HG03280 (cell line): Measurements from ENCODE around the gene ARHGEF19.
"Not testable (repeated sequence)": the region's sequence is repeated elsewhere in the genome, so short reads cannot be mapped to it uniquely, and the experiment has no call there.

Experiments
- ATAC-seq: cut with Tn5 transposase; IDR thresholded peaks from one replicate; pipeline ENCODE4 v1.9.1; 2021; ENCODE audit warnings: mild to moderate bottlenecking, moderate library complexity; ENCODE audit not compliant: unreplicated experiment

The ARHGEF19 gene

GRCh38 chr1:16212251-16212961 is at the start of gene ARHGEF19:
Gene ARHGEF19, minus strand, starts transcription at chr1:16212652. Its CDS starts 3,598 bp downstream, at chr1:16209054.
- no peak for ATAC-seq

- ATAC-seq = no peak
Observed at GRCh38 chr1:16262067-16262466, 49.6 kb upstream of the ARHGEF19 start.

- no peak for ATAC-seq
Observed at GRCh38 chr1:16260814-16261213, 48.4 kb upstream of the ARHGEF19 start.

- ATAC-seq = no peak
Observed at GRCh38 chr1:16258591-16259135, 46.2 kb upstream of the ARHGEF19 start.

- ATAC-seq = no peak
Observed at GRCh38 chr1:16257968-16258367, 45.5 kb upstream of the ARHGEF19 start.

- ATAC-seq = not testable (repeated sequence)
Observed at GRCh38 chr1:16257556-16257955, 45.1 kb upstream of the ARHGEF19 start.

GRCh38 chr1:16256478-16256877 is 44.0 kb upstream of the ARHGEF19 start:
- ATAC-seq = no peak

GRCh38 chr1:16254263-16254928 is 41.9 kb upstream of the ARHGEF19 start:
- no peak for ATAC-seq

- no peak for ATAC-seq
Observed at GRCh38 chr1:16253332-16253922, 41.0 kb upstream of the ARHGEF19 start.

GRCh38 chr1:16252912-16253311 is 40.5 kb upstream of the ARHGEF19 start:
- no peak for ATAC-seq

GRCh38 chr1:16251381-16251780 is 38.9 kb upstream of the ARHGEF19 start:
- ATAC-seq = no peak

- ATAC-seq = no peak
Observed at GRCh38 chr1:16250524-16251251, 38.2 kb upstream of the ARHGEF19 start.

- no peak for ATAC-seq
Observed at GRCh38 chr1:16249596-16250241, 37.3 kb upstream of the ARHGEF19 start.

GRCh38 chr1:16248603-16249516 is 36.4 kb upstream of the ARHGEF19 start:
- no peak for ATAC-seq

- ATAC-seq = no peak
Observed at GRCh38 chr1:16248007-16248436, 35.6 kb upstream of the ARHGEF19 start.

- no peak for ATAC-seq
Observed at GRCh38 chr1:16247441-16247840, 35.0 kb upstream of the ARHGEF19 start.

- ATAC-seq = no peak
Observed at GRCh38 chr1:16246961-16247360, 34.5 kb upstream of the ARHGEF19 start.

GRCh38 chr1:16246239-16246638 is 33.8 kb upstream of the ARHGEF19 start:
- ATAC-seq = not testable (repeated sequence)

- no peak for ATAC-seq
Observed at GRCh38 chr1:16245476-16246196, 33.2 kb upstream of the ARHGEF19 start.
